GM12872 (cell line): ENCODE data around the gene ZNF346.

ENCODE experiments used
- TF ChIP-seq, protein P1 (sequence below): IDR thresholded peaks from 3 replicates; pipeline ENCODE4 v1.5.1; 2011; ENCODE audit warnings: low read depth, mild to moderate bottlenecking, low read length, moderate library complexity; ENCODE audit not compliant: insufficient read depth

Gene ZNF346

DNA sequence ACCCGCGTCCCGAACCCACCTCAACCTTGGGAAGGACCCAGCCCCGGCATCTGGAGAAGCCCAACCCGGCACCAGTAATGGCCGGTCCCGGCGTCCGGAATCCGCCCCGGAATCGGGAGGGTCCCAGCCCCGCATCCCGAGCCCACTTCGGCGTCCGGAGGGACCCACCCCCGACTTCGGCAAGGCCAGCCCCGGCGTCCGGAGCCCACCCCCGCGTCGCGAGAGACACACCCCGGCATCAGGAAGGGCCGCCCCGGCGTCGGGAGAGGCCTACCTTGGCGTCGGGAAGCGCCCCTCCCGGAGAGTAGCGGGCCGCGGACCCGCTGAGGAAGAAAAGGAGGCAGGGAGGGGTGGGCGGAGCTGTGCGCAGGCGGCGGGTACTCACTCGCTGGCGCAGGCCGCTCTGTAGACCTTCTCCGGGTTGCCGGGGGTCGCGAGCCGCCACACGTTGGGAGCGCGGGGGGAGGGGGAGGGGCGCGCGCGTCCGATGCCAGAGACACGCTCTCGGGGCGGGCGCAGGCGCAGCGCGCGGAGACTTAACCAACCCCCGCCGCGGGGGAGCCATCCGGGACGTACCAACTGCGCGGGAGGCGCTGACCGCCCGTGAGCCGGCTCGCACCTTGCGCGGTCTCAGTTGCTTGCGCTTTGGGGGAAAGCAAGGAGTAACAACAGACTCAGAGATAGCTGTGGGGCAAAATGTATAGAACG lies 16.1 kb upstream of the ZNF346 start, which contains the start of gene UIMC1:
UIMC1 (minus strand) TSS at position 515 of the 708 bp plus-strand sequence. CDS start 24,164 bp downstream, outside the sequence.
- TF ChIP-seq, protein P1, sequence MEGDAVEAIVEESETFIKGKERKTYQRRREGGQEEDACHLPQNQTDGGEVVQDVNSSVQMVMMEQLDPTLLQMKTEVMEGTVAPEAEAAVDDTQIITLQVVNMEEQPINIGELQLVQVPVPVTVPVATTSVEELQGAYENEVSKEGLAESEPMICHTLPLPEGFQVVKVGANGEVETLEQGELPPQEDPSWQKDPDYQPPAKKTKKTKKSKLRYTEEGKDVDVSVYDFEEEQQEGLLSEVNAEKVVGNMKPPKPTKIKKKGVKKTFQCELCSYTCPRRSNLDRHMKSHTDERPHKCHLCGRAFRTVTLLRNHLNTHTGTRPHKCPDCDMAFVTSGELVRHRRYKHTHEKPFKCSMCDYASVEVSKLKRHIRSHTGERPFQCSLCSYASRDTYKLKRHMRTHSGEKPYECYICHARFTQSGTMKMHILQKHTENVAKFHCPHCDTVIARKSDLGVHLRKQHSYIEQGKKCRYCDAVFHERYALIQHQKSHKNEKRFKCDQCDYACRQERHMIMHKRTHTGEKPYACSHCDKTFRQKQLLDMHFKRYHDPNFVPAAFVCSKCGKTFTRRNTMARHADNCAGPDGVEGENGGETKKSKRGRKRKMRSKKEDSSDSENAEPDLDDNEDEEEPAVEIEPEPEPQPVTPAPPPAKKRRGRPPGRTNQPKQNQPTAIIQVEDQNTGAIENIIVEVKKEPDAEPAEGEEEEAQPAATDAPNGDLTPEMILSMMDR: no peak

DNA sequence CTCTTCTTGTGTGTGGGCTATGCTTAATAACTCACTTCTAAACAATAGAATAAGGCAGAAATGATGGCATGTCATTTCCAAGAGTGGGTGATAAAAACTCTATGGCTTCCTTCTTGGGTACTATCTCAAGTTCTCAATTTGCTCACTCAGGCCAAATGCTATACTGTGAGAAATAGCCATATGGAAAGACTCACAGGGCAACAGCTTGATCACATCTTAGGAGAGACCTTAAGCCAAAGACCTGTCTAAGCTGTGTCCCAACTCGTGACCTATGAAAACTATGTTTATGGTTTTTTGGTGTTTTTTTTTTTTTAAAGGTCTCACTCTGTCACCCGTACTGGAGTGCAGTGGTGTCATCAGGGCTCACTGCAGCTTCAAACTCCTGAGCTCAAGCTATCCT lies 13.8 kb upstream of the ZNF346 start:
- TF ChIP-seq, protein P1: no peak

DNA sequence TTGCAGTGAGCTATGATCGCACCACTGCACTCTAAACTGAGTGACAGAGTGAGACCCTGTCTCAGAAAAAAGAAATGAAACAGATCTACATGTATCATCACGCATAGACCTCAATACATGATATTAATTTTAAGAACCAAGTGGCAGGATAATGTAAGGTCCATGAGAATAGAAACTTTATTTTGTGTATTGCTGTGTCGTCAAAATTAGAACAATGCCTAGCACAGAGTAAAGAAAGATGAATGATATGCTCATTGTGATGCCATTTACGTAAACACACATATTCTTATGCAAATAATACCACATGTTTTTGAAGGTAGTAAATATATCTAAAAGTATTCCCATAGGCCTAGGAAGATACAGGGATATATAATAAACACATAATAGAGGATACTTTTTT lies 12.3 kb upstream of the ZNF346 start:
- TF ChIP-seq, protein P1: no peak

DNA sequence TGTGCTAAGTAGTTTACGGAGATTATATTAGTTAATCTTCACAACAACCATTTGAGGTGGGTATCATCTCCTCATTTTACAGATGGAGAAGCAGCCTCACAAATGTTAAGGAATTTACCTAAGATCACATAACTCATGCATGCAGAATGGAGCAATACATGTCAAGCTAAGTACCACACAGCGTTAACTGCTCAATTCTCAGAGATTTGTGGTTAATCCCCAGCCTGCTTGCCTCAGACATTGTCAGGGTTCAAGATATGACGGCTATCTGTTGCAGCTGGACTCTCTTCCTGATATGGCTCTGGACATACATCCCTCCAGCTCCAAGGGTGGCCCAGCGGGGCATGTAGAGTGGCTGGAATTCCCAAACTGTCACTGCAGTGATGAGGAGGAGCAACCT lies 7.3 kb upstream of the ZNF346 start:
- TF ChIP-seq, protein P1: no peak

DNA sequence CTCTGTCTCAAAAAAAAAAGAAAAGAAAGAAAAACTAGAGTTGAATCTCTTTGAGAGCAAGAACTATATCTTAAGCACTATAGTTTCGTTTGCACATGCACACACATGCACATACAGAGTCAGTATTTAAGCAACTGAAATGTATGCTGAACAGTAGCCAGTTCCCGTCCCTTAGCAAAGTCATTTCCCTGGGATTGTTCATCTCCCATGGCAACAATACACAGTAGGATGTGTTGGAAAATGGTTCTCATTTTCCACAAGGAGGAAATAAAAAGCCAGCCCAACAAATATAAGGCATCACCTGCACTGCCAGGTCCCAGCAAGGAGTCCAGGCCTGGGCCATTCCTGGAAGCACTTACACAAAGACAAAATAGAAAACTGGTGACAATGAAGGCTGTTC lies 4.2 kb upstream of the ZNF346 start:
- TF ChIP-seq, protein P1: no peak

DNA sequence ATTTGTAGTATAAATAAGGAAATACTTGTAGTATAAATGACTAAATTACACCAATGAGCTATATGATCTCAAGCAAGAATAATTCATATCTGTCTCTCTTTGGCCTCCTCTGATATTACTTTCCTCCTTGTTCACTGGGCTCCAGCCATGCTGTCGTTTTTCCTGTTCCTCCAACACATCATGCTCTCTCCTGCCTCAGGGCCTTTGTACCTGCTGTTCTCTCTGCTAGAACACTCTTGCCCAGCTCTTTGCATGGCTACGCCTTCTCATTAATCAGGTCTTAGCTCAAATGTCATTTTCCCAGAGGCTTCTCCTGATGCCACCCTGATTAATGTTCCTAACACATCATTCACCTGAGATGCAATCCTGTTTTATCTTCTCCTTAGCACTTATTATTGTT lies 2.5 kb upstream of the ZNF346 start:
- TF ChIP-seq, protein P1: no peak

DNA sequence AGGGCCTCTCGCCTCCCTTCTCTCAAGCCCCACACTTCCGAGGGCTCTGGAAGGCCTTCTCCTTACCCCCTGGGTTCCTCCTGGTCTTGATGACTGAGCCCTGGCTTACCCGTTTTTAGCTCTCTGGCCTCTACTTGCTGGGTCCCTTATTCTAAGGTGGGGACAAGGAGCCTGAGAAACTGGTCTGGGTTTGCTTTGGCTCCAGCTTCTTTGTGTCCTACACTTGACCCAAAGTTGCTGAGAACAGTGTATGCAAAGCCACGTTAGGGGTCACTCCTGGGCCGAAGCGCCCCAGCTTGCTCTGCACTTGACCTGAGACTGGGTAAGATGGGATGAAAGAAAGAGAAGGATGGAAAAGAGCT lies 788 bp downstream of the ZNF346 start:
- TF ChIP-seq, protein P1: no peak
